ENCODE measurements around the gene FAM72C.
"Not testable (repeated sequence)": the region's sequence is repeated elsewhere in the genome, so short reads cannot be mapped to it uniquely, and the experiment has no call there.

DNA sequence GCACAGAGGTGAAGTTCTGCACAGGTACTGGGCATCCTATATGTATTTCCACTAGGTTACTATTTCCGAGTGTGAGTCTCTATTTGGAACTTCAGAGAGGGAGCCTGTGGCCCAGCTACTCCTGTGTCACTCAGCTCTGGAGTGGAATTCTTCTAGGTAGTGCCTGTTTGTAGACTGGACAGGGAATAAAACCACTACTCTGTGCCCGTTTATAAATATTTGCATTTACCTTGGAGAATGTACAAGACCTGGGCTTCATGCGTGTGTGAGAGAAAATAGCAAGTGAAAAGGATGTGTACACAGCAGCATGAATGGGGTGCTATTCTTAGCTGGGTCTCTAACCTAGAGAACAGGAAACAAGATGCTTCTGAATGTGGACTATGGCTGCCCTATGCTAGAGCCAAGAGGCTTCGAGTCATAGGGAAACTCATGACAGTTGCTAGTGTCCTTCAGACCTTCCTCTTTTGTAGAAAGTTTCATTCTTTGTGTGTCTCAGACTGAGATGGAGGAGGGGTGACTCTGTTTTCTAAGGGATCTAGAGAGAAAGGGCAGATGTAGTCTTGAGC is 40.5 kb upstream of the FAM72C start:
- TF ChIP-seq, protein P1, sequence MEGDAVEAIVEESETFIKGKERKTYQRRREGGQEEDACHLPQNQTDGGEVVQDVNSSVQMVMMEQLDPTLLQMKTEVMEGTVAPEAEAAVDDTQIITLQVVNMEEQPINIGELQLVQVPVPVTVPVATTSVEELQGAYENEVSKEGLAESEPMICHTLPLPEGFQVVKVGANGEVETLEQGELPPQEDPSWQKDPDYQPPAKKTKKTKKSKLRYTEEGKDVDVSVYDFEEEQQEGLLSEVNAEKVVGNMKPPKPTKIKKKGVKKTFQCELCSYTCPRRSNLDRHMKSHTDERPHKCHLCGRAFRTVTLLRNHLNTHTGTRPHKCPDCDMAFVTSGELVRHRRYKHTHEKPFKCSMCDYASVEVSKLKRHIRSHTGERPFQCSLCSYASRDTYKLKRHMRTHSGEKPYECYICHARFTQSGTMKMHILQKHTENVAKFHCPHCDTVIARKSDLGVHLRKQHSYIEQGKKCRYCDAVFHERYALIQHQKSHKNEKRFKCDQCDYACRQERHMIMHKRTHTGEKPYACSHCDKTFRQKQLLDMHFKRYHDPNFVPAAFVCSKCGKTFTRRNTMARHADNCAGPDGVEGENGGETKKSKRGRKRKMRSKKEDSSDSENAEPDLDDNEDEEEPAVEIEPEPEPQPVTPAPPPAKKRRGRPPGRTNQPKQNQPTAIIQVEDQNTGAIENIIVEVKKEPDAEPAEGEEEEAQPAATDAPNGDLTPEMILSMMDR (conservative IDR thresholded peaks at IDR 0.05; ENCODE audit: low read length), result not testable (repeated sequence)
- not testable (repeated sequence) for TF ChIP-seq EZH2phosphoT487 (IDR thresholded peaks at IDR 0.05; ENCODE audit: borderline replicate concordance, low read depth, low read length)

Data from OCI-LY7 (cell line).